NK-92 (cell line): ENCODE results near the gene ENGASE.

Experiments
- DNase-seq: peaks from one replicate; lab custom pipeline; 2025; ENCODE audit not compliant: unreplicated experiment; lab: John Stamatoyannopoulos, UW

ENGASE gene

DNA sequence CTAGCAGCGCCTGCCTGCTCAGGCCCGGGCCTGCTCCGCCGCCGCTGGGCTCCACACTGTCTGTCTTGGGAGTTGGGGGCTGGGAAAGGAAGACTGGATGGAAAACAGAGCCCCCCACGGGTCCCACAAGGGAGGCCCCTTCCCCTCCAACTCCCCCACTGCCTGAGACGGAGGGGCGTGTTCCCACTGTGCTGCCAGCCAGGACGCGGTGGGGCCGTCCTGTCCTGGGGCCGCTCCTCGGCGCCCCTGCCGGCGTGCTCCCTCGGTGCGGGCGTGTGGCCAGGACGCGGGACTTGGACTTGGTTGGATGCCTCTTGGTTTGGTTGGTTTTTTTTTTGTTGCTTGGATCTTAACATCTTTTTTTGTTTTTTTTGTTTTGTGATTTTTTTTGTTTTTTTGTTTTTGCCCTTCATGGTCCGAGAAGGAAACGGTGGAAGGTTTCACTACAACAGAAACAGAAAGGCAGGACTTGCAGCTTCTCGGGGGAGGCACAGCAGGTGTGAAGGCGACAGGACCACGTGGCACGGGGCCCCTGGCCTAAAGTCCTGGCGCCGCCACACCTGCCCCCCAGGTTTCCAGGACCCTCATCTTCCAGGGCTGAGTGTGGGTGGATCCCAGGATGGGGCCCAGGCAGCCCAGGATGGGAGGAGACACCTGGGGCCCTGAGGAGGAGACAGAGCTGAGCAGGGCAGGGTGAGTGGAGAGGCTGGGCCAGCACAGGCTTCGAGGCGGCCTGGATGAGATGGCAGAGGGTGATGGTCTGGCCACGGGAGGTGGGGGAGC is 16.0 kb downstream of the ENGASE start:
- no peak for DNase-seq

GRCh38 chr17:79091226-79091670 is 16.6 kb downstream of the ENGASE start:
- no peak for DNase-seq

GRCh38 chr17:79092567-79092966 is 17.9 kb downstream of the ENGASE start:
- no peak for DNase-seq

- DNase-seq, result no peak
These were observed 18.6 kb downstream of the ENGASE start for GRCh38 chr17:79093270-79093669.

DNA sequence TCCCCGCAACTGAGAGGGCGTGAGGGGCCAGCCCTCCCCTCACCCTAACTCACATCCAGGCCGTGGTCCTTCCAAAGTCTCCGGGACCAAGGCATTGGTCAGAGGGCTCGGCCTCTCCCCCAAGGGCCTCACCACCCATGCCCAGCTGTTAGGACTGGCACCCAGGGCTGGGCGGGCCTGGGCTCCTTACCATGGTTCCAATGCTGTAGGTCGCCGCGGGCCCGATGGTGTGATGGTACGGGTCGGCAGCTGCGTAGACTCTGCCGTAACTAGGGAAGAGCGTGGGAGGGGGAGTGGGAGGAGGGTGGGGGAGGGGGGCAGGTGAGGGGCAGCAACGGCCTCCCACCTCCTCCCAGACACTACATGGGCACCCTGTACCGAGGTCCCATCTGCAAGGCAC is 19.6 kb downstream of the ENGASE start:
- no peak for DNase-seq

GRCh38 chr17:79095345-79096055 is 20.9 kb downstream of the ENGASE start:
- DNase-seq, result no peak

GRCh38 chr17:79096477-79096876 is 21.9 kb downstream of the ENGASE start:
- no peak for DNase-seq

GRCh38 chr17:79097226-79098055 is 22.8 kb downstream of the ENGASE start:
- DNase-seq, result no peak

- no peak for DNase-seq
These were observed 23.8 kb downstream of the ENGASE start for GRCh38 chr17:79098282-79098867.

DNA sequence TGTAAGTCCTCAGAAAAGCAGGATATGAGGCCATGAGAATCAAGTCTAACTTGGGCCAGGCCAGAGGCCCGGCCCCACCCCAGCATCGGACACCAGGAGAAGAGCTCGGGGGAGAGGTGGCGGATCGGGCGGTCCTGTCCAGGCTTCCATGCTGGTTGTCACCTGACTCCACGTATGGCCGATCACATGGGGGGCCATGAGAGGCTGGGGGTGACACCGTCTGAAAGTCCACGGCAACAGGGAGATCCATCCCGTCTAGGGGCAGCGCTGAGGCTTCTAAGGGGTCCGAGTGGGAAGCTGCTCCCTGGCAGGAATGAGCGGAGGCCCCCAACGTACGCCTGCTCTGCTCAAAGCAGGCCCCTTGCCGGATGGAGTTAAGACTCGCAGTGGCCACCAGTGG is 25.8 kb downstream of the ENGASE start:
- no peak for DNase-seq

GRCh38 chr17:79101111-79101673 is 26.6 kb downstream of the ENGASE start:
- DNase-seq, result no peak

DNA sequence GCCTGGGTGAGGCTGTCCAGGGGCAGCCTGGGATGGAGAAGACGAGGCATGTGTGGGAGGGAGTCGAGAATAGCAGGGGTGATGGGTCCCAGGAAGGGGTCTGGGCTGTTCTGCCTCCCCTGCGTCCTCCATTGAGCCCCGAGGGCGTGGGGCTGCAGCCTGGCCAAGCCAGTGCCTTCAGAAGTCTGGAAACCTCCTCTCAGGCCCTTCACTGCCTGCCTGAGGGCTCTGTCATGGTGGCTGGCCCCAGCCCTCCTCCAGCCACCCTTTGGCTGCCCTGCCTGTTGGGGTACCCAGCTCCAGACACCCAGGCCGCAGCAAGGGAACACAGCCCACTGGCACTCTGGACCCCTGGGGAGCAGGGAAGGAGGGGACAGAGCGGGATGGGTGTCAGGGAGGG is 27.6 kb downstream of the ENGASE start:
- no peak for DNase-seq

GRCh38 chr17:79104898-79105600 is 30.4 kb downstream of the ENGASE start:
- no peak for DNase-seq

DNA sequence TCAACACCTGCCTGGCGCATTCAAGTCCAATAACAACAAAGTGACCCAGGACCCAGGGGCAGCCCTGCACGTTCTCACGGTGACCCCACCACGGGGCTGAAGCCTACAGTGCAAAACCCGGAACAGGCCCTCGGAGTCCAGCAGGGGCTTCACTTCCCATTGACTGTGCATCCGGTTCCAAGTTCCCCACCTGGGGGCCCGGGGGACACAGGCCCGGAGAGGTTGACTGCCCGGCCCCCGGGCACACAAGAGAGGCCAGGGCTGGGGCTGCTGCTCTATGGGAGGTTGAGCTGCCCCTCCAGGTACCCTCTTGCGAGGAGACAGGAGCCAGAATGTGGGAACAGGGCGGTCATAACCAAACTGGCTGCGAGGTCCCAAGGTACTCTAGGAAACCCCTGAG is 31.3 kb downstream of the ENGASE start:
- no peak for DNase-seq

- no peak for DNase-seq
These were observed 32.3 kb downstream of the ENGASE start for GRCh38 chr17:79106958-79107357.

GRCh38 chr17:79107499-79108231 is 33.0 kb downstream of the ENGASE start:
- DNase-seq, result no peak

DNA sequence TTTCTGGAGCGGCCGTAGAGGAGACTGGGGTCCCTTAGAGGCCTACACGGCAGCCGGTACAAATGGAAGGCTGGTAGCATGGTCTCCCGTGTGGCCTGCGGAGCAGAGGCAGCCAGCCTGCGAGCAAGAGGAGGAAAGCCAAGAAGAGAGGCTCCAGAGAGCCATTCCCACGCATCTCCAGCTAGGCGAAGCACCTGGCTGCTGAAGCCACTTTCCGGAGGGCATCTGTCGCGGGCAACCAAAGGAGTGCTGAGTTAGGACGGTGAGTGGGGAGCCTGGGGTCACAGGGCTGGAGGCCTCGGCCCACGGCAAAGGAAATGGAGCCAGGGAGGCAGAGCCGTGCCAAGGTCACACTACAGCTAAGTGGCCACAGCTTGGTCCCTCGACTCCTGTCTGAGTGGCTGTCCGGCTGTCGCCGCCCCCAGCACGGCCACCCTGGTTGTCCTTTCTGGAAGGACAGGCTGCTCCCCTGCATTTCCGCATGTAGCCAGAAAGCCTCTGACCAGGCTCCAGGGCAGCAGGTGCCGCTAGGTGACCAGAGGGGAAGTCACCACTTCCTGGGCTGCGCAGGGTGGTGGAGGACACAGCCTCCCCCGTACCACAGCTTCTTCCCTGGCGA is 33.7 kb downstream of the ENGASE start:
- DNase-seq, result no peak

- no peak for DNase-seq
These were observed 34.2 kb downstream of the ENGASE start for GRCh38 chr17:79108870-79109269.

GRCh38 chr17:79109584-79109983 is 35.0 kb downstream of the ENGASE start:
- DNase-seq, result no peak
